NT2/D1 (cell line): ENCODE results near the gene FNDC3B.

Source experiments
- DNase-seq: peaks from one replicate; pipeline ENCODE4 v3.0.0-alpha.2; 2011; ENCODE audit warnings: low read depth, low spot score
- H3K27me3 ChIP-seq: 2 replicates; pipeline ENCODE4 v1.6.0; 2011; ENCODE audit warnings: mild to moderate bottlenecking; ENCODE audit not compliant: insufficient read length, insufficient read depth
- H3K36me3 ChIP-seq: 2 replicates; pipeline ENCODE4 v1.6.1; 2011; ENCODE audit warnings: mild to moderate bottlenecking, low read length, mixed read lengths; ENCODE audit not compliant: insufficient read depth, insufficient read length
- H3K4me1 ChIP-seq: 2 replicates; pipeline ENCODE4 v1.5.1; 2011; ENCODE audit not compliant: insufficient read depth, insufficient read length
- H3K4me3 ChIP-seq: 2 replicates; pipeline ENCODE4 v1.5.1; 2011; ENCODE audit warnings: low read depth; ENCODE audit not compliant: insufficient read length
- H3K9ac ChIP-seq: 2 replicates; pipeline ENCODE4 v1.6.0; 2011; ENCODE audit warnings: low read depth; ENCODE audit not compliant: insufficient read length
- H3K9me3 ChIP-seq: 2 replicates; pipeline ENCODE4 v1.5.1; 2011; ENCODE audit warnings: mild to moderate bottlenecking, low read length; ENCODE audit not compliant: insufficient read depth
- SUZ12 ChIP-seq: IDR thresholded peaks from 2 replicates; pipeline ENCODE4 v1.6.1; 2011; ENCODE audit not compliant: insufficient read length, insufficient read depth; ENCODE audit errors: extremely low read depth
- YY1 ChIP-seq: IDR thresholded peaks from 2 replicates; pipeline ENCODE4 v1.6.1; 2011; ENCODE audit not compliant: insufficient read length, insufficient read depth
- ZNF274 ChIP-seq: IDR thresholded peaks from 2 replicates; pipeline ENCODE4 v1.6.1; 2011; ENCODE audit warnings: mild to moderate bottlenecking, low read depth, low read length

FNDC3B gene

GRCh38 chr3:172002512-172003078 is 36.8 kb upstream of the FNDC3B start:
- Histone ChIP-seq H3K36me3 (no peaks in the 10 kb centered on the region), H3K4me1 (no peaks in the 10 kb centered on the region)

GRCh38 chr3:172003146-172003545 is 36.2 kb upstream of the FNDC3B start:
- Histone ChIP-seq H3K9ac (no peak overlapping the region), H3K4me3 (no peak overlapping the region), H3K9me3 (no peaks in the 10 kb centered on the region), H3K27me3 (no peaks in the 10 kb centered on the region), H3K4me1 (no peaks in the 10 kb centered on the region), H3K36me3 (no peaks in the 10 kb centered on the region)
- no peak for DNase-seq
- TF ChIP-seq ZNF274: no peak
- no peak for TF ChIP-seq YY1
- no peak for TF ChIP-seq SUZ12

More at GRCh38 chr3:172002512-172003078, 36.8 kb upstream of the FNDC3B start:
- no peak for DNase-seq
- H3K4me3 ChIP-seq: no peak overlapping the region
- no peaks in the 10 kb centered on the region; the same call in 1 of the 2 replicates for H3K9me3 ChIP-seq
- TF ChIP-seq ZNF274: no peak
- TF ChIP-seq SUZ12: no peak
- no peak for TF ChIP-seq YY1
- H3K27me3 ChIP-seq: no peaks in the 10 kb centered on the region
- no peak overlapping the region for H3K9ac ChIP-seq

GRCh38 chr3:172007065-172007370 is 32.4 kb upstream of the FNDC3B start:
- no peak overlapping the region for H3K4me3 ChIP-seq
- H3K36me3 ChIP-seq: no peaks in the 10 kb centered on the region
- DNase-seq: no peak
- H3K9ac ChIP-seq: no peak overlapping the region
- TF ChIP-seq SUZ12 (no peak), YY1 (no peak), ZNF274 (no peak)
- peaks cover 2% of the 10 kb centered on the region for H3K4me1 ChIP-seq
- no peaks in the 10 kb centered on the region for H3K9me3 ChIP-seq
- no peaks in the 10 kb centered on the region for H3K27me3 ChIP-seq

GRCh38 chr3:172009803-172010202 is 29.6 kb upstream of the FNDC3B start:
- TF ChIP-seq SUZ12 (no peak), ZNF274 (no peak), YY1 (no peak)
- peaks cover 2% of the 10 kb centered on the region for H3K4me1 ChIP-seq
- H3K9ac ChIP-seq: no peak overlapping the region
- no peaks in the 10 kb centered on the region for H3K36me3 ChIP-seq
- no peak overlapping the region for H3K4me3 ChIP-seq
- no peaks in the 10 kb centered on the region for H3K27me3 ChIP-seq
- peak; percentile 22 for DNase-seq
- H3K9me3 ChIP-seq: no peaks in the 10 kb centered on the region

- no peak for TF ChIP-seq YY1
- TF ChIP-seq ZNF274: no peak
- no peak for TF ChIP-seq SUZ12
- no peaks in the 10 kb centered on the region; the same call in 1 of the 2 replicates for H3K9me3 ChIP-seq
- no peak overlapping the region for H3K4me3 ChIP-seq
- no peaks in the 10 kb centered on the region for H3K36me3 ChIP-seq
- H3K4me1 ChIP-seq: peaks cover 2% of the 10 kb centered on the region
- DNase-seq: no peak
- H3K9ac ChIP-seq: no peak overlapping the region
- H3K27me3 ChIP-seq: no peaks in the 10 kb centered on the region
Observed at GRCh38 chr3:172012775-172013174, 26.6 kb upstream of the FNDC3B start.

- TF ChIP-seq SUZ12: no peak
- TF ChIP-seq ZNF274: no peak
- no peak for TF ChIP-seq YY1
- Histone ChIP-seq H3K36me3 (no peaks in the 10 kb centered on the region), H3K27me3 (no peaks in the 10 kb centered on the region), H3K9ac (no peak overlapping the region), H3K4me1 (peaks cover 2% of the 10 kb centered on the region), H3K9me3 (no peaks in the 10 kb centered on the region; the same call in 1 of the 2 replicates), H3K4me3 (no peak overlapping the region)
- no peak for DNase-seq
Observed at GRCh38 chr3:172014145-172014544, 25.2 kb upstream of the FNDC3B start.

- H3K4me1 ChIP-seq: no peaks in the 10 kb centered on the region
- H3K4me3 ChIP-seq: no peak overlapping the region
- TF ChIP-seq YY1 (no peak), ZNF274 (no peak), SUZ12 (no peak)
- H3K27me3 ChIP-seq: no peaks in the 10 kb centered on the region
- no peak overlapping the region for H3K9ac ChIP-seq
- H3K9me3 ChIP-seq: no peaks in the 10 kb centered on the region; the same call in 1 of the 2 replicates
- DNase-seq: no peak
- no peaks in the 10 kb centered on the region for H3K36me3 ChIP-seq
Observed at GRCh38 chr3:172018364-172018763, 21.0 kb upstream of the FNDC3B start.
